GM18858 (cell line): ENCODE results near the gene MUC22.

Experiments
- ATAC-seq: cut with Tn5 transposase; IDR thresholded peaks from one replicate; pipeline ENCODE4 v1.9.1; 2021; ENCODE audit not compliant: unreplicated experiment

Gene MUC22

GRCh38 chr6:31075528-31075927 lies 65.3 kb downstream of the MUC22 start:
- no peak for ATAC-seq

GRCh38 chr6:31076611-31077010 lies 66.3 kb downstream of the MUC22 start:
- no peak for ATAC-seq

DNA sequence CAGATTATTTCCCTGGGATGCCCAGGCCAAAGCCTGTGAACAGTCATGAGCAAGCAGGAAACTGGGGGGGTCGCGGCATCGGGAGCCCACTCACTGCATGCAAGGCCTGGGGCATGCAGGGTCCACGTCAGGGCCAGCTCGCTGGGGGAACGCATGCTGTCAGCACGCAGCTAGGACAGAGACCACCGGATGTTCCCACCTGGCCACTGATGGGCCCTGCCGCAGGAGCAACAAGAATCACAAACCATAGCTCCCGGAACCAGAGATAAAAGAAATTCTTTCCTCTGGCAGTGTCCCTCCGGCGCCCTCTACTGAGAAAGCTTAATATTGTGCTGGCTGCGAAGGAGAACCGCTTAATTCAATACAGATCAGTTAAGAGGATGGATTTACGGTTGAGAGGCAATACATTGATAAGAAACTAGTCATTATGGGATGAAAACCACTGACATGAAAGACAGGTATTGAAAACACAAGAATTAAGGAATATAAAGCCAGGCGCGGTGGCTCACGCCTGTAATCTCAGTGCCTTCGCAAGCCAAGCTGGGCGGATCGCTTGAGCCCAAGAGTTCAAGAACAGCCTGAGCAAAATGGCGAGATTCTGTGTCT lies 69.5 kb downstream of the MUC22 start:
- no peak for ATAC-seq

DNA sequence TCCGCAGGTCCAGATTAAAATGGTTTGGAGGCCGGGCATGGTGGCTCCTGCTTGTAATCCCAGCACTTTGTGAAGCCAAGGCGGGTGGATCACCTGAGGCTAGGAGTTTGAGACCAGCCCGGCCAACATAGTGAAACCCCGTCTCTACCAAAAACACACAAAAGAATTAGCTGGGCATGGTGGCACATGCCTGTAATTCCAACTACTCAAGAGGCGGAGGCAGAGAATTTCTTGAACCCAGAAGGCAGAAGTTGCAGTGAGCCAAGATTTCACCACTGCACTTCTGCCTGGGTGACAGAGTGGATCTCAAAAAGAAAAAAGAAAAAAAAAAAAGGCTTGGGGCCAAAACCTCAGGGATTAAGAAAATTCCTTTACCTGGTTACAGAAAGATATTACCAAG lies 71.6 kb downstream of the MUC22 start:
- ATAC-seq, result no peak

GRCh38 chr6:31083742-31084354 lies 73.6 kb downstream of the MUC22 start:
- no peak for ATAC-seq
